ENCODE data around the gene LRRC1.
"Not testable (repeated sequence)": the region's sequence is repeated elsewhere in the genome, so short reads cannot be mapped to it uniquely, and the experiment has no call there.

The LRRC1 gene

DNA sequence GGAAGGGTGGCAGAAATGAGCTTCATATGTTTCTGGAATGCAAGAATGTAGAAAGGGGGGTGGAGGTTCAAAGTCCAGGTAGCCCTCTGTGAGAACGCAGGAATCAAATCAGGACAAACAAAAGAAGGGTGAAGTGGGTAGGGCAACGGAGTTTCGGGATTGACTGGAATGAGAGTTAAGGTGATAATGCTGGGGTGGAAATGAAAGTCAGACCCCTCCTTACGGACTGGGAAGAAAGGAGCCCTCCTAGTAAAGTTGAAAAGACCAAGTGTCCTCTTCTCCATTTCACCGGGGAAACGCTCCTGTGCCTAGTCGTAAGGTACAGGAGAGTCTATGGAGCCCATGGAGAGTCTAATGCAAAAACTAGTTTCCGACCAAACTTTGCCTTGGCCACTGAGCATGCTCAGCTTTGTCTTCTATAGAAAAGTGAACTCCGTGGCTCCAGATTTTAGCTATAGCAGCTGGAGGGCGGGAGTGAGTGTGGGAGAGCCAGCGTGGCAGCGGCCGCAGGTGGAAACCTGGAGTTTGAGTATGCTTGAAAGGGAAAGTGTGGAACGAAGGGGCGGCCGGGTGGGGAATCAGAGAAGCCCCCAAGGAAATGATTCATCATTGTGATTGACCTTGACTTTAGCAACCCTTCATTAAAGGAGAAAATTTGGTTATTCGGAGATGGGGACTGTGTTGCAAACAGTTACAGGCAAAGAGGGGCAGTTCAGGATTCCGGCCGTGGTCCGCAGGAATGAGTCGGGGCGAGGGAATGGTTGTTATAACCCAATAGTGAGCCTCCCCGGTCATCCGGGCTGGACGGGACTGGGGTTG is 1.3 kb upstream of the LRRC1 start:
- peak; percentile 41 for DNase-seq

DNA sequence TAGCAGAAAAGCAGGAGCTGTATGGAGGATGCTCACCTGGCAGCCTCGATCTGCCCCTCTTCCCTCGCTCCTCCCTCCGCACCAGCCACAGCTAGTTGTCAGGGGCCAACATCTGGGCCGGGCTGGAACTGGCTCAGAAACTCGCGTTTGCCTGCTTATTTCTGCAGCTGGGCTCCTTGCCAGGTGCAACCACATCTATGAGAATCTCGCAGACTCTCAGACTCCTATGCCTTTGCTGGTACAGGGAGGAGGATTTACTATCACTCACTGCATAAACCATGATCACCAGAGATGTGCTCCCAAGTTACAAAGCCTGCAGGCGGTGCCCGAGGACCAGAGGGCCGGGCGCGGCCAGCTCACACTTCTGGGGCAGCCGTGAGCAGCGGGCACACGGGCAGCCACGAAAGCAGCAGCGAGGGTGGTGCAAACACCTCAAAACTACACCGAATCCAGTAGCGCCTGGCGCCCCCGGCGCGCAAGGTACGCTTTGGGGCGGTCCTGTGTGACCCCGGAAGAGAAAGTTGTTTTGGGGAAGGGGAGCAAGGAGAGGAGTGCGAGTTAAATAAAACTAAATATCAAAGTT is 577 bp upstream of the LRRC1 start:
- peak; percentile 68 for DNase-seq

DNA sequence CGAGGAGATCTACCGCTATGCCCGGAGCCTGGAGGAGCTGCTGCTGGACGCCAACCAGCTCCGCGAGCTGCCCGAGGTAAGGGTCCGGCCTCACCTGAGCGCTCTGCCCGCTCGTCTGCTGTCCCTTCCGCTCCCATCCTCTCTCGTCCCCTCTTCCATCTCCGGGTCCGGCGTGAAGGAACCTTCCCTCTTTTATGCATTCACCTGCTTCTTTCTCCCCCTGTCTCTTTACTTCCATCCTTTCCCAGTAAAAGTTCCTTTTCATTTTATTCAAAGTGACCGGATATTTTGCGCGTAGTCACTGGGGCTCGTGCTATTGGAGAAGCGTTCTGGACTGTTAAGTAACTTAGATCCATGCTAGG is 516 bp downstream of the LRRC1 start:
- DNase-seq: no peak

DNA sequence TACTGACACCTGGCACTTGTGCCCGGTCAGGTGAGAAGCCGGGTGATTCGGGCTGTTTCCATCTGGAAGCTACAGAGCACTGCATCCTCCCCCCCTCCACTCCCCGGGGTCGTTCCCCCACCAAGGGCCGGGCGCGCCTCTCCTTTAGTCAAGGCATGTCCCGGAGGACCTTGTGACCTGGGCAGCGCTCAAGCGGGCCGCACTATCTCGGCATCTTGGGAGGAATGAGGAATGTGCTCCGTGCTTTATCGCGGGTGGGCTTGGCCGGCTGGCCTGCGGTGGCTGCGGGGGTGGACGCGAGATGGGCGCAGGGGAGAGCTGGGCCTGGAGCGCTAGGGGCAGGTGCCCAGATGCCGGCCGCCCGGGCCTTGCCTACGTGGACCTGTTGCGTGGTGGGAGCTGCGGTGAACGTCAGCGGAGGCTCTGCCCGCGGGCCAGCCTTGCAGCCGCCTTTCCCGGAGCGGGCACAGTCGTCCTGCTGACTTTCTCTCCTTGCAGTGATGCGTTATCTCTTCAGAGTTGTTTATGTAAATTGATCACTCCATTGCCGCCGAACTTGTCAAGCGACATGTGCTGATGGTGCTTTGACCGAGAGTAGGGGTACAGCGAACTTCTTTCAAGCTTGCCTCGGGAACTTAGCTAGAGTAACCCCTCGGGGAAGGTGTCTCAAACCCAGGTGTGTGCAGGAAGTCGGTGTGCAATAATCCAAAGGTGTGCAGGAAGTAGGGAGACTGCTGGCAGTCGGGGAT is 1.1 kb downstream of the LRRC1 start:
- DNase-seq: no peak

DNA sequence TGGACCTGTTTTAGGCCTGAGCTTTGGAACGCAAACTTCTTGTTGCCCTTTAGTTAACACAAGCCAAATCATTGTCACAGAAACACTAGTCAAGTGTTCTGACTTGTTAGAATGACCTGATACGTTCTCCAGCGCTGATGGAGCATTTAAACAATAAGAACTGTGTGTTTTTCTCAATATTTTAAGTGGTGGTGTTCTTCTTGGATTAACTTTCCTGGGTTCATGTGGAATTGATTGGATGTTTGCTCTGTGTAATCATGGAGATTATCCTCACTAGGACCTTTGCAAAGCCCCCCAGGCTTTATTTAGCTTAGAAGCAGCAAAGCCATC is 1.6 kb downstream of the LRRC1 start:
- no peak for DNase-seq

DNA sequence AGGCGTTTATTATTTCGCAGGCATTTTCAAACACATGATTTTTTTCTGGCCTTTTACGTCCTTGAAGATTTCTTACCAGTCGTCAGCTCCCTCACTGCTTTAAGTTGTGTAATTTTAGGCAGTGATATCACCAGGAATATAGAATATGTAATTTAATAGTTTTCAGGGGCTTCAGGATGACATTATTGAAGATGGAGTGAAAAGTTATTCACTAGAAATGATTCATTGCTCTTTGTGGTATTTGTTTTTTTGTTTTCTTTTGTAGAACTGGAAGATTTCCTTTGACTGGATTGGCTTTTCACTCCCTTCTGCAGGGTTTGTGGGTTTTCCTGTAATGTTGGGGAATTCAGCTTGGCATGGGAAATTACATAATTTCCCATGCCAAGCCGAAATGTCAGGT is 2.0 kb downstream of the LRRC1 start:
- no peak for DNase-seq

DNA sequence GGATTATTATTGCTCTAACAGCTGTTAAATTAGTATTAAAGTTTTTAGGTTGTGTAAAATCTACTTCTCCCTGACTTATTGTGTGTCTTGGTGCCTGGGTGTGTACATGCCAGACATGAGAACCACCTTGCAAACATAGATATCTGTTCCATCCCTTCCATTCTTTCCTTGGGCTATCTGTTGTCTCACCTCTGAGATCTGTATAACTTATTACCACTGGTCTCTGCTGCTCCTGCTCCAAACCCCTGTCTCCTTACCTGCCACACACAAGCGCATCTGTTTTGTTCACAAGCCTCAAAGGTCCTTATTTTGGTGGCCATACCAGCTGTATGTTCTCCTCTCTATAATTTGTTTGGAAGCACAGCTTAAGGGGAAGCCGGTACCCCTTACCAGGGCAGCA is 2.5 kb downstream of the LRRC1 start:
- DNase-seq: no peak

DNA sequence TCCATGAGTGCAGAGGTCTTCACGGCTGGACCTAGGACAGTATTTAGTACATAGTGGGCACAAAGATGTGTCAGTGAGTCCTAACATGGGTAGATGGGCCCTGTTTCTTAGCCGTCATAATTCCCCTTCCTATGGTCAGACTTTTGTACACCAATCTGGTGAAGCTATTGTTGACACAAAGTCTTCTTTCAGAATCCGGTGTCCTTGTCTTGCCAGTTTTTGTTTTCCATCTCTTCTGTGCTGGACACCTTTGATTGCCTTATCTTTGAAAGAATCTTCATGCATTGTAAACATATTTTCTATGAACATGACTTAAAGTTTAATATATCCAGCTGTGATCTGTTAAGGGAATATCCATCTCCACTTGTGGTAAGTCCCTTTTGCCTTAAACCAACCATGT is 4.5 kb downstream of the LRRC1 start:
- no peak for DNase-seq

DNA sequence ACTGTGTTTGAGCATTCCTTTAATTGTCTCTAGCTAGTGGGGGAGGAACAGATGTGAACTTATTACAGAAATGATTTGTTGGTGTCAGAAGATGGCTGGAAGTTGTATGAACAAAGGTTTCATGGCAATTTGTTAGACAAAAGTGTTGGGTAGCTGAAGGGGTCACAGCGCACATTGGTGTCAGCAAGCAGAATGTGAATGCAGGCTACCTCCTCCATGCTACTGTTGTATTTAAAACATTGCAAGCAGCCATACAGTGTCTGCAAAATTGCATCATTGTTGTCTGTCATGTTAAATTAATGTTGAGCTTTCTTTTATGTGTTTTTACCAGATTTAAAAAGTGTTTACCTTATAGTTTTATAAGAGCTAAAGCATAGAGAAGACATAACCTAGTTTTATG is 6.2 kb downstream of the LRRC1 start:
- DNase-seq: no peak

DNA sequence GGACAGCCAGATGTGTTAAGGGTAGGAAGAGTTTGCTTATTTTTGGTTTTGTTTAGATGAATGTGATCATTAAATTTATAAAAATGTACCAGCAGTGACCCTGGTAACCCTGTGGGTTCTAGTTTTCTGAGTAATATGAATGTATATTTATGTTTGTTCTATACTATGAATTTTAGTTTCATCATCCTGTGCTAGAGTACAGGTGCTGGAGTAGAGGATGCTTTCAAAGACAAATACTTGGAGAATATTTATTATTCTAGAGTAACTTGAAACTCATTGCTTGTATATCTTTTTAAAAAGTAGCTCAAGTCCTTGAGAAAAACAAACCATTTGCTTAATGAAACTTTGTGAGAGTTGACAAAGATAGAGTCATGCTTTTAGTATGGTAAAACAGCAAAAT is 7.8 kb downstream of the LRRC1 start:
- DNase-seq: no peak

DNA sequence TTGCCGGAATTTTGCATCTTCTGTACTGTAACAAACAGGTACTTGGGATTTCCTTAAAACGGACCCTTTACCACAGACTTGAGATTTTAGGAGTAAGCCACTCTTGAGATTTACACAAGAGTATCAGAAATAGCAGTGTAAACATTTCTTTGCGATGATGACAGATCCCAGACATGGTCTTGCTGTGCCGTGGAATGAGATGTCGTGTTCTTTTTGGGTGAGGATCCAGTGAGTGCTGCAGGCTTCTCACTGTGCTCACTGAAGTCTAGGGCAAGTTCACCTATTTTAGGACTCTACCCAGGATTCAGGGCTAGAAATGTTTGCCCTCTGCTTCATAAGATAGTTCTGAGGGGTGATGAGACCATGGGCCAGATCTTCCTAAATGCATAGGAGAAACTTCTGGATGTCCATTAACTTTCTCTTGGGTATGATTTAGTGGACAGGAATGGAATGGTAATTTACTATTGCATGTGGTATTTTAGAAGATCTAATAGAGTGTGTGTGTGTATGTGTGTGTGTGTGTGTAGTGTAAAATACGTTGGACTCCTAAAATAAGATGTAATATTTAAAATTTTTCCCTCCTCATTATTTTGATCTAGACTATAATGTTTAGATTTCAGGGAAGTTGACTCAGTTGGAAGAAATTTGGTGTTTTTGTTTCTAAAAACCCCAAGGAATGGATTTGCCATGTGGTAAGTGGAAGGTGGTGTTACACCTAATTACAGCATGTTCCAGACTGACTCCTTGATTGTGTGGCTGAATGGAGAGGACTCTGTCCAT is 8.5 kb downstream of the LRRC1 start:
- no peak for DNase-seq

DNA sequence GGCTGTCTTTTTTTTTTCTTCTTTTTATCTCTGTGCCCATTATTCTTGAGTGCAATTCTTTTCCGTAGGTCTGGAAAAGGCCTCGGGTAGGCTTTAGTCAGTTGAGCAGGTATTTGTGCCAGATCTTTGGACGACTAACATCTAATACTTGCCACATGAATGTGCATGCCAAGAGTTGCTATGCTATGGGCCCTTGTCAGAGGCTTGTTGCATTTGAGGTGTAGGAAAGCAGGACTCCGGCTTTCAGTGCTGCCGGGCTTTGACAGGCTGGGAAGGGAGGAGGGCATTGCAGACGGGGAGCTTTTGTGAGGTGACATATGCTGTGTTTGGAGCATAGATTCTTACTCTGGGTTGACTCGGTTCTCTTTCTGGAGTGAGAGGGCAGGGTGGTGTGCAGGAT is 10.2 kb downstream of the LRRC1 start:
- DNase-seq: no peak

DNA sequence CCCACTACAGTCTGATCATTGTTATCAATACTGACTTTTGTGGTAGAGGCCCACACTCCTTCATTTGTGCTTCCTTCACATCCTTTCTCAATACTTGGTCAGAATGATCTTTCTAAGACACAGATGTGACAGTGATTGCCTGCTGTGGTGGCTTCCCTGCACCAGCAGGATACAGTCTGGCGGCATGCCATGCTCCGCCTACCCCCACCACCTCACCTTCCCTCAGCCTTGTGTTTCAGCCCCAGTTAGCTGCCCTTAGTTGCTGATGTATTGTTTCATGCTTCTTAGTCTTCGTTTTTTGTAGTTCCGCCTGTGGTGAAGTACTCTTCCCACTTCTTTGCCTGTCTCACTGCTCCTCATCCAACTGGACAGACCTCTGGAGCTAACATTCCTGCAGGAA is 10.9 kb downstream of the LRRC1 start:
- no peak for DNase-seq

DNA sequence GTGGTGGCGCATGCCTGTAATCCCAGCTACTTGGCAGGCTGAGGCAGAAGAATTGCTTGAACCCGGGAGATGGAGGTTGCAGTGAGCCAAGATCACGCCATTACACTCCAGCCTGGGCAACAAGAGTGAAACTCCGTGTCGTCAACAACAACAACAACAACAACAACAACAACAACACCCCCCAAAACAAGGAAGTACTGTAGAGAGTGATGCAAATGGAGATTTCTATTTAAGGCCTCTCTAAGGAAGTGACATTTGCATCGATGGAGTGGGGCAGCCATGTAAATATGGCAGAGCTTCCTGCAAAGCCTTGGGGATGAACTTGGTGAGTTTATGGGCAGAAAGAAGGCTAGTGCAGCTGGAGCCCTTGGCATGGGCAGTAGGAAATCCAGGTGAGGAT is 12.8 kb downstream of the LRRC1 start:
- DNase-seq: not testable (repeated sequence)

DNA sequence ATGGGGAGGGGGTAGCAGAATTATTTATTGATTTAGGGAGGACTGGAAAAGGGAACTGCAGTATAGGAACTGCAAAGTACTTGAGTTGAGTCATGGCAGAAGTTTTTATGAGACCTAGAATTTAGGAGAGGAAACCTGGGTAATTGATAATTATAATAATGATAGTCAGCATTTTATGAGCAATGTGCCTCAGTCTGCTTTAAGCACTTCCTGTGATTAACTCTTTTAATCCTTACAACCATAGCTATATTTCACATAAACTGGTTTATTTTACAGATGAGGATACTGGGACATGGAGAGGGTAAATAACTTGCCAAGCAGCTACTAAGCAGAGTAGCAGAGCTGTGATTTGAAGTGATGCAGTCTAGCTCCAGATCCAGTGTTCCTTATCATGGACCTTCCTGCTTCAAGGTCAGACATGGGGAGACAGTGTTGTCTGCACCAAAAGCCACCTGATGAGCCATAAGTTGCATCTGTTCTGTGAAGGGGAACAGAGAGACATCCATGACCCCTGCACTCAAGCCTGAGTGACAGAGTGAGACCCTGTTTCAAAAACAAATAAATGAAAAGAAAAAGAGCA is 13.6 kb downstream of the LRRC1 start:
- no peak for DNase-seq

DNA sequence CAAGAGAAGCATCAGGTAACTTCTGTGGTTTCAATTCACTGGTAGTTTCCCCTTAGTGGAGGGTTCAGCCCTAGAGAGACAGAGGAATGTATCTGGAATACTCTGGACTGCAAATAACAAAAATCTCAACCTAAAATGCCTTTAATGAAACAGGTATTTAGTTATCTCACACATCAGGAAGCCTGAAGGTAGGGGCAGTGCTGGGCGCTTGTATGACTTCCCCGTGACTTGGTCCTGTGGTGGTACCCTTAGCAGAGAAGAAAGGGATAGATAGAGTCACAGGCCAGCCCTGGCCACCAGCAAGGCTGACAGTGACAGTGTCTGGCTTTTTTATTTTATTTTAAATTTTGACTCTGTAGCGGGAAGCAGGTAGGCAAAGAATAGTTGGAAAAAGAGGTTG is 14.9 kb downstream of the LRRC1 start:
- no peak for DNase-seq

DNA sequence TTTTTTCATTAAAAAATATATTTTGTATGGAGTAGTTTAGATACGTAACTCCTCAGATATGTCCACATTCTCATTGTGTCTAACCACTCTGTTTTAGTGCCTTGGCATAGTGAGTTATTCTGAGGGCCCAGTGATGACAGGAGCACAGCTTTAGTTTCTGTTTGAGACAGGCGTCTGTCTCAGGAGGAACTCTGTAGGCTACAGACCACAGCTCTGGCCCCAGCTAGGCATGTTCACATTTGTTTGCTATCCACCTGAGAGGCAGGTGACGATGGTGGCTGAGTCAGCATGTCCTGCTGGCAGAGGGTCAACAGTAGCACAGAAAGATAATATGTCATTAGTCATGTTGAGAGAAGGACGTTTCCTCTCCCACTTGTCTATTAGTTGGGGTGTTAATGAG is 16.3 kb downstream of the LRRC1 start:
- no peak for DNase-seq

DNA sequence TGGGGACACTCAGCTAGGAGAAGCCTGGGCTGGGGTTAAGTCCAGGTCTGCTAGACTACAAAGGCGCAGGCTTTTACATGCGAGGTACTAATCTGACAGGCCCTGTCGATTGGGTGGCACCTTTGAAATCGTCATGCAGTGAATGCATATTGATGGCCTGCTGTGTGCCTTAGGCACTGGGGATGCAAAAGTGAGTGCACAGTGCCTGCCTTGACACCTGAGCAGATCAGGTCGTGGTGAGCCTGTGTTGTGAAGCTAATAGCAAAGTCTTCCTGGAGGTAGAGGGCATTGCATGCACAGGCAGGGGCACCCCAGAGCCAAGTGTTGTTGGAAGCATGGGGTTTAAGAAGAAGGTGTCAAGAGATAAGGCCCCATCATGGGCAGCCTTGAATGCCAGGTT is 16.9 kb downstream of the LRRC1 start:
- DNase-seq: no peak

DNA sequence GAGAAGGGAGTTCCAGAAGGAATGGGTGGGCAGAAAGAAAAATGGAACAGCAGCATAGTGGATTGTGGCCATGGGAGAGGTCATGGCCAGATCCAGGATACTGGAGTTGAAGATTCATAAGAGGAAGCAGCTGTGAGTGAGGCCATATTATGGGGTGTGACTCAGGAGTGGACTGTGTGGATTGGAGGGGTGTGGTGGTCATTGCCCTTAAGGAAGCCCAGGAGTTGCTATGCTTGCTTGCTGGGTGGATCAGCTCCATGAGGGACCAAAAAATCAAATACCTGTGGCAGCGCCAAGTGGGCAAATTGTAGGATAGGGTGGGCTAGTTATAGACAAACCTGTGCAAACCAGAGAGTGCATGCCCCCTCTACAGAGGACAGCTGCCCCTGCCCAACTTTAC is 18.3 kb downstream of the LRRC1 start:
- DNase-seq: no peak

DNA sequence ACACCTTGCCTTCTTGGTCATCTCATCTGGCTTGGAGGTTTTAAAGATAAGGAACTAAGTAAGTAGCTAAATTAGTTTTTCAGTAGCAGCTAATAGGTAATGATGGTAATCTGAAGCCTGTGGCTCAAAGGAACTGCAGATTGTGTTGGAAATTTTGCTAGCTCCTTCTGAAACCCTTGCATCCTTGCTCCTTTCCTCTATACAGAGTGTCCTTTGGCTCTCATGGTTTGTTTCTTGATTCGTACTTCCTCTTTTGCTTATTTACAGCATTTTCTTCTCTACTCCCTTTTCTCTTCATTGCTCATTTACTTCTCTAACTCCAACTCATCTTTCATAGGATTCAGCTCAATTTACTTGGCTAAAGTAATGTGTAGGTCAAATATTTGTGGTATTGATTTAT is 19.0 kb downstream of the LRRC1 start:
- DNase-seq: no peak

DNA sequence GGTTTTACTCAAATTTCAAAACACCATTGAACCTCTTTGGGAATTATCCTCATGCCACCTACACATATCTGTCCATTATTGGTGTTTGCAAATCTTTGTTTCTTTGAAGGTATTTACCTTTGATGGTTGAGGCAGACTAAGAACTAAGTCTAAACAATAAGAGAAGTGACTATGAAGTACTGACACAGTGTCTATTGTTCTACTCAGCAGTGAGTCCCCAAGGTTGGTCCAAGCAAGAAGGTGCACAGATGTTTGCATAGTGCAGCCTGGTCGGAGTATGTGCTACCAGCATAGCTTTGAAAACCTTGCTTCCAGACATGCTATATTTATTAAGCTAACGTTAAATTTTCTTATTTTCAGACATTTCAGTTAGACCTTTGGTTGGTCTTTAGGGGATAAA is 19.5 kb downstream of the LRRC1 start:
- DNase-seq: no peak

DNA sequence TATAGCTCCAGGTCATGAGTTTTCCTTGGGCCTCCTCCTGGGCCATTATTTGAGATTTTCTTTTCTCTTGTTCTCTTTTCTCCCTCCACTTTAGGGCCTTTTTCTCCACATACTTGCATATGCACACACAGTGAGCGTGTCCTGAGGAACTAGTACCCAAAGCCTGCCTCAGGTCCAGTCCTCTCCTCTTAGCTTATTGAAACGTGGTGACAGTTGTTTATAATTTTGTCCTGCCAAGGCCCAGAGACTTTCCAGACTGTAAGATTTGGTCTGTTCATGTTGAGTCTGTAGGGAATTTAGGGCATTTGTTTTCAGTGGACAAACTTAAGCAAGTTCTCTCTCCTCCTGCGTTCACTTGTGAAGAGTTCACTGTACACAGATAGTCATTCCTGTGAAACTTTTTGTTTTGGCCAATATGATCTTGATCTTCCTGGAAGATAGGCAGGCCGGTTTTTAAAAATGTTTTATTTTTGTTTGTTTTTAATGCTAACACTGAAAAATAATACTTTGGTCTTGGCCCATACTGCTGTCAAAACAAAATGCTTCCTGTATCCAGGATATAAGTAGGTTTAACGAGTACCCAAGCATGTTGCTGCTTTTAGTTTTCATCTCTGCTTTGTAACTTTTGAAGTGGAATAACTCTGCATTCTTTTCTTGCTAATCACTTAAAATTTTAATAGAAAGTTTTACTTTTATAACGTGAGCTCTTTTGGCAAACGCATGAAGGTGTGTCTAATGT is 20.7 kb downstream of the LRRC1 start:
- DNase-seq: no peak

Data from NK-92 treated with Interleukin-12 subunit alpha and Interleukin-12 subunit beta, amount 100 ng/mL, for 24 hours (cell line).